DOHH2 (cell line): ENCODE data around the gene NPM3.

Experiments
- H3F3A ChIP-seq: fragments of 200-600 bp; sonication (generic), shearing (Covaris generic); 2 replicates; pipeline ENCODE4 v1.6.0; 2016; ENCODE audit warnings: antibody characterized with exemption, mild to moderate bottlenecking; ENCODE audit not compliant: control insufficient read depth, insufficient read depth
- H3K27ac ChIP-seq: fragments of 200-600 bp; sonication (generic); 2 replicates; pipeline ENCODE4 v1.5.1; 2014; ENCODE audit warnings: low read depth, mild to moderate bottlenecking, low read length, moderate library complexity
- H3K27me3 ChIP-seq: fragments of 200-600 bp; sonication (generic); 2 replicates; pipeline ENCODE4 v1.6.1; 2014; ENCODE audit warnings: mild to moderate bottlenecking, low read length, mixed read lengths; ENCODE audit not compliant: control insufficient read depth
- H3K36me3 ChIP-seq: fragments of 200-600 bp; sonication (generic); 2 replicates; pipeline ENCODE4 v1.6.1; 2014; ENCODE audit warnings: mild to moderate bottlenecking, low read length, moderate library complexity, mixed read lengths; ENCODE audit not compliant: control insufficient read depth
- H3K4me1 ChIP-seq: fragments of 200-600 bp; sonication (generic); 2 replicates; pipeline ENCODE4 v1.6.1; 2014; ENCODE audit warnings: mild to moderate bottlenecking, low read length, mixed read lengths; ENCODE audit not compliant: control insufficient read depth
- H3K4me2 ChIP-seq: fragments of 200-600 bp; sonication (generic); 2 replicates; pipeline ENCODE4 v1.6.0; 2014; ENCODE audit warnings: mild to moderate bottlenecking, low read length, moderate library complexity
- H3K4me3 ChIP-seq: fragments of 200-600 bp; sonication (generic); 2 replicates; pipeline ENCODE4 v1.5.1; 2014; ENCODE audit warnings: mild to moderate bottlenecking, low read length, mixed read lengths
- H3K79me2 ChIP-seq: fragments of 200-600 bp; sonication (generic); 2 replicates; pipeline ENCODE4 v1.6.1; 2014; ENCODE audit warnings: mild to moderate bottlenecking, low read length, mixed read lengths; ENCODE audit not compliant: control insufficient read depth
- H3K9me2 ChIP-seq: fragments of 200-600 bp; sonication (generic); replicated peaks from 2 replicates; pipeline ENCODE4 v1.6.1; 2014; ENCODE audit warnings: mild to moderate bottlenecking, low read length, mixed read lengths; ENCODE audit not compliant: control insufficient read depth
- H3K9me3 ChIP-seq: fragments of 200-600 bp; sonication (generic); 2 replicates; pipeline ENCODE4 v1.6.1; 2014; ENCODE audit warnings: antibody characterized with exemption, low read length, mixed read lengths; ENCODE audit not compliant: control insufficient read depth, insufficient read depth
- H4K20me1 ChIP-seq: fragments of 200-600 bp; sonication (generic); 2 replicates; pipeline ENCODE4 v1.6.0; 2014; ENCODE audit warnings: low read depth, mild to moderate bottlenecking, antibody characterized with exemption, low read length, moderate library complexity; ENCODE audit not compliant: control insufficient read depth, insufficient read depth
- CTCF ChIP-seq: fragments of 200-600 bp; sonication (generic); IDR thresholded peaks from one replicate; pipeline ENCODE4 v1.5.1; 2014; ENCODE audit warnings: antibody characterized with exemption, mild to moderate bottlenecking, low read depth, low read length; ENCODE audit not compliant: poor library complexity, severe bottlenecking
- EZH2phosphoT487 ChIP-seq: fragments of 200-600 bp; sonication (generic); IDR thresholded peaks from 2 replicates; pipeline ENCODE4 v1.6.1; 2017; ENCODE audit warnings: borderline replicate concordance, mild to moderate bottlenecking, antibody characterized with exemption, low read length, moderate library complexity, mixed read lengths

The NPM3 gene

DNA sequence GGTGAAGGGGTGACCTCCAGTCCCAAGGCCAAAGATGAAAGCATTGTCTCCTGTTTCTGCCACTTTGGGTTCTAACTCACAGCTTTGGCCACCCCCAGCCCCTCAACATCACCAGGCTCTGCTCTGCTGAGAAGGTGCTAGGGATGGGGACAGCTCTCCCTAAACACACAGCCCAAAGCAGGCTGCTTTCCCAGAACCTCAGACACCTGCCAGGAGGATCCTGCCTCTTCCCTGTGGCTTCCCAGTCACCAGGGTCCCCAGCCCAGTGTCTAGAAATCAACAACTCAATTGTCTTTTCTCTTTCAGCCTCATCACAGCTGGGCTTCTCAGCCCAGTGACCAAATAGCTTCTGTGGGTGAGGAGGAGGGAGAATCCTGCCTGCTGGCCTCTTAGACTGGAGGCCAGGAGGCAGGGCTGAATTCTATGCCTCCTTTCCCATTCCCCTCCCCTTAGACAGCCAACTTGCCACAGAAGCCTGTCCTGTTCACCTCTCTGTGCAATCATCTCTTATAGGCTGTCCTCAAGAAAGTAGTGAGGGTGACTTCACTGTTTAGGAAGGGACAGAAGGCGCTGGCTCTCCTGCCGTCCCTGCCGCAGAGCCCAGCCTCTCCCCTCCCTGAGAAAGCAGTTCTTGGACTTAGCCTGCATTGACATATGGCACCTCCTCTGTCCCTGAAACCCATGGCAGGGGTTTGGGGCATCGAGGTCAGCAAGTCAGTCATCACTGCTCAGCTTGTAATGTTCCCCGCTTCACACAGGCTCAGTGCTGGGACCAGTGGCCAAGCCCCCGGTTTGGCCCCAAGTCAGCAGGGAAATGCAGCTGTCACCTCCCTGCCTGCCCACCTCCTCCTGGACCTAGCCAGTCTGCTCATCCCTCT is 11.0 kb downstream of the NPM3 start:
- H3K9me2 ChIP-seq, result no peaks in the 10 kb centered on the region
- no peaks in the 10 kb centered on the region; the same call in 1 of the 2 replicates for H3K36me3 ChIP-seq
- no peak overlapping the region for H3K27ac ChIP-seq
- no peak overlapping the region for H3K4me3 ChIP-seq
- no peaks in the 10 kb centered on the region for H3F3A ChIP-seq
- no peaks in the 10 kb centered on the region for H3K4me1 ChIP-seq
- no peaks in the 10 kb centered on the region for H4K20me1 ChIP-seq
- TF ChIP-seq EZH2phosphoT487 (no peak), CTCF (no peak)
- no peak overlapping the region for H3K4me2 ChIP-seq
- H3K27me3 ChIP-seq, result peaks cover 59% of the 10 kb centered on the region
- no peaks in the 10 kb centered on the region for H3K9me3 ChIP-seq
- no peaks in the 10 kb centered on the region for H3K79me2 ChIP-seq

DNA sequence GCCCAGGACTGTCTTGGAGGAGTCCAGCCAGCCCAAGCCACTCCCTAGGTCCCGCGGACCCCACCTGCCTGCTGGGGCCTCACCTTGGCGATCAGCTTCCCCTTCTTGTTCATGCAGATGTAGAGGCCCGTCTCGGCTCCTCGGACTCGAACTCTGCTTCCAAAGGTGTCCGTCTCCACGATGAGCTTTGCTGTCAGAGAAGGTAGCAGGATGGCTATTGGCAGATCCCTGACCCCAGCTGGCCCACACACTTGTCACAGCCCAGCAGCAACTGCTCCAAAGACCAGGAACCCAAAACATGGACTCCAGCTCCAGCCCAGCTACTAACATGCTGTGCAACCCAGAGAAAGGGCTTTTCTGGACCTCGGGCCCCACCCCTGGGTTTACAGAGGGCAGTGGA is 11.9 kb downstream of the NPM3 start:
- no peak overlapping the region for H3K4me2 ChIP-seq
- no peaks in the 10 kb centered on the region for H3K36me3 ChIP-seq
- no peaks in the 10 kb centered on the region for H3K9me2 ChIP-seq
- no peaks in the 10 kb centered on the region for H3K4me1 ChIP-seq
- no peaks in the 10 kb centered on the region for H3K79me2 ChIP-seq
- H3K27ac ChIP-seq, result no peak overlapping the region
- TF ChIP-seq CTCF (no peak), EZH2phosphoT487 (no peak)
- no peak overlapping the region for H3K4me3 ChIP-seq
- H4K20me1 ChIP-seq, result no peaks in the 10 kb centered on the region
- H3K9me3 ChIP-seq, result no peaks in the 10 kb centered on the region
- H3K27me3 ChIP-seq, result peaks cover 59% of the 10 kb centered on the region
- H3F3A ChIP-seq, result no peaks in the 10 kb centered on the region

DNA sequence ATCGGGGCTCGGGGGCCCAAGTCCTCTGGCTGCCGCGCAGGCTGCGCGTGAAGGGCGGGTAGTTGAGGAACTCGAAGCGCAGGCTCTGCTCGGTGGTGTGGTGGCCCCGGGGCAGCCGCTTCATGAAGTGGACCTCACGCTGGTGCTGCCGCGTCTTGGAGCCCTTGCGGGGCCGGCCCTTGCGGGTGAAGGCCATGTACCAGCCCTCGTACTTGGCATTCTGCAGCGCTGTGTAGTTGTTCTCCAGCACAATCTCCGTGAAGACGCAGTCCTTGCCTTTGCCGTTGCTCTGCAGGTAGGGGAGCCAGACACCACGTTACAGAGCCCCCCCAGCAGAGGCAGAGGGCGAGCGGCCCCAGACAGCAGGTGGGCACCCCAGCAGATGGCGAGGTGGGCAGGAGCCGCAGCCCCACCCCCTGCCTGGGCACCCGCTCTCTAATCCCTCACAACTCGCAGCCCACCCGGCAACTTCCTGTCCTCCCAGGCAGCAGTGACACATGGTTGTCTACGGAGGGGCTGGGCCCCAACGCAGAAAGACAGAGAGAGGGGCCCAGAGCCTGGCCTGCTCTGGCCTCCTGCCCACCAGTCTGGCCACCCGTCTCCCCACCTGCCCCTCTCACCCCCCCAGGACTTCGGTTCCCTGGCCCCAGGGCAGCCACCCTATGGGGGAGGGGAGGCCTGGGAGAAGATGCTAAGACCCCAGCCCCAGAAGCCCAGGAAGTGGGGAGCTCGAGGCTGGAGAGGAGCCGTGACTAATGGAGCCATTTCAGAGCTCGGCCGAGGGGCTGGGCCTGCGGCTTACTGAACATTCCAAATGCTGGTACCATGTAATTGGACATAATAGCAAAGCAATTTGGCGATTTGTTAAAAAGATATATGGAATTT is 12.7 kb downstream of the NPM3 start:
- no peaks in the 10 kb centered on the region for H3F3A ChIP-seq
- H3K27me3 ChIP-seq, result peaks cover 66% of the 10 kb centered on the region
- H3K79me2 ChIP-seq, result no peaks in the 10 kb centered on the region
- no peaks in the 10 kb centered on the region for H3K4me1 ChIP-seq
- no peaks in the 10 kb centered on the region for H3K36me3 ChIP-seq
- TF ChIP-seq EZH2phosphoT487 (no peak), CTCF (no peak)
- H3K4me2 ChIP-seq, result no peak overlapping the region
- H3K9me2 ChIP-seq, result no peaks in the 10 kb centered on the region
- no peak overlapping the region for H3K27ac ChIP-seq
- H4K20me1 ChIP-seq, result no peaks in the 10 kb centered on the region
- no peaks in the 10 kb centered on the region for H3K9me3 ChIP-seq
- H3K4me3 ChIP-seq, result no peak overlapping the region
